Activated naive CD8-positive, alpha-beta T cell treated with anti-CD3 and anti-CD28 coated beads, Interleukin-2, amount 50 U/mL, for 16 hours (primary cell): ENCODE data around the gene IGF2R.
A peak's percentile ranks its signal among the peaks of the same experiment; 100 is the strongest.

Source experiments
- DNase-seq: peaks from one replicate; pipeline ENCODE4 v3.0.0-alpha.2; 2020; ENCODE audit warnings: low read depth, low spot score

IGF2R gene

GRCh38 chr6:159977255-159977903 is 8.5 kb downstream of the IGF2R start:
- no peak for DNase-seq

- no peak for DNase-seq
These were observed 9.0 kb downstream of the IGF2R start for GRCh38 chr6:159977904-159978268.

- DNase-seq: no peak
These were observed 9.6 kb downstream of the IGF2R start for GRCh38 chr6:159978291-159979135.

GRCh38 chr6:159979136-159979874 is 10.4 kb downstream of the IGF2R start:
- peak; percentile 49 for DNase-seq

GRCh38 chr6:159980474-159980873 is 11.6 kb downstream of the IGF2R start:
- DNase-seq: no peak

GRCh38 chr6:159981071-159981402 is 12.2 kb downstream of the IGF2R start:
- no peak for DNase-seq

GRCh38 chr6:159981403-159982245 is 12.7 kb downstream of the IGF2R start:
- no peak for DNase-seq

GRCh38 chr6:159982731-159983506 is 14.0 kb downstream of the IGF2R start:
- no peak for DNase-seq

- no peak for DNase-seq
These were observed 14.8 kb downstream of the IGF2R start for GRCh38 chr6:159983641-159984080.

GRCh38 chr6:159984268-159984786 is 15.4 kb downstream of the IGF2R start:
- no peak for DNase-seq

- DNase-seq: no peak
These were observed 16.5 kb downstream of the IGF2R start for GRCh38 chr6:159985296-159985945.

- no peak for DNase-seq
These were observed 20.1 kb downstream of the IGF2R start for GRCh38 chr6:159988983-159989454.

- no peak for DNase-seq
These were observed 20.9 kb downstream of the IGF2R start for GRCh38 chr6:159989492-159990480.

- DNase-seq: no peak
These were observed 23.5 kb downstream of the IGF2R start for GRCh38 chr6:159992366-159992765.

- DNase-seq: no peak
These were observed 26.5 kb downstream of the IGF2R start for GRCh38 chr6:159995405-159995804.

- DNase-seq: no peak
These were observed 27.3 kb downstream of the IGF2R start for GRCh38 chr6:159996087-159996622.

- DNase-seq: no peak
These were observed 28.0 kb downstream of the IGF2R start for GRCh38 chr6:159996626-159997497.
